Measurements from ENCODE around the gene CTRB1. TPM values are rescaled to one million over a fixed set of nuclear protein-coding genes. Genes with fewer than 3 reads are reported as not detected.

The CTRB1 gene
- total and polyA plus RNA-seq, 2 of the 8 experiments (the other 6 are each of a cell fraction or from before 2014, with no cell fraction given): not detected

DNA sequence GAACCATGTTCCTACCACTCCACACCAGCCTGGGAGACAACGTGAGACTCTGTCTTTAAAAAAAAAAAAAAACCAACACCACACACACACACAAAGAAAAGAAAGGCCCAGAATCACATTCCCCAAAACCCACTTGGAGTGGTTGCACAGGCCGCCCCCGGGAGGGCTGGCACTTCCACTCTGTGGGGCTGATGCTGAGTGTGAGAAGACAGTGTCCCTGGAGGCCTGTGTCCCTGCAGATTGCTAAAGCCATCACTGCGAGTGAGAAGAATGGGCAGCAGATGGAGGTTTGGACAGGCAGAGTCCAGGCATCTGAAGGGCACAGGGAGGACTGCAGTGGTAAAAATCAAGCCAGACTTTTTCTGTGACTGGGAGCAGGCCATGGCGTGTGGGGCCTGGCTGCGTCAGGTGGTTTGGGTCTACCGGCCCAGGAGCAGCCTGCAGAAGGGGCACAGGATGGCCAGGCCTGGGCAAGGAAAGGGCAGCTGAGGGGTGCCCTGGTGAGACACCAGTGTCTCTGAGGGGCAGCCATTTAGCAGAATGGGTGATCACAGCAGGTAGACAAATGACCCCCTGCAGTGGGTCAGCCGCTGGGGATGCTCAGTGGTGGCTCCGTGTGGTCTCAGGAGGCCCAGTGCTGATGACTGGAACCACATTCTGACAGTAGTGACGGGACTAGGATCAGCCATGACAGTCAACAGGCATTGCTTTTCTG is 24.9 kb upstream of the CTRB1 start:
- WGBS, 2 experiments (ENCODE audit: extremely low coverage in 1 of 2, insufficient coverage in 1 of 2, insufficient read length in 1 of 2, insufficient replicate concordance in 2 of 2, low coverage in 1 of 2, low lambda C conversion rate in 2 of 2, missing lambda C conversion rate in 1 of 2): 91% methylated on average over 10 of the region's 10 CpGs; no CpG with 5 or more reads in 1 of the 2 experiments
- TF ChIP-seq BRCA1 (IDR thresholded peaks at IDR 0.05; ENCODE audit: low read depth, low read length): no peak
- TF ChIP-seq TEAD4 (IDR thresholded peaks at IDR 0.05; ENCODE audit: low read depth, low read length): no peak
- TF ChIP-seq, protein P1, sequence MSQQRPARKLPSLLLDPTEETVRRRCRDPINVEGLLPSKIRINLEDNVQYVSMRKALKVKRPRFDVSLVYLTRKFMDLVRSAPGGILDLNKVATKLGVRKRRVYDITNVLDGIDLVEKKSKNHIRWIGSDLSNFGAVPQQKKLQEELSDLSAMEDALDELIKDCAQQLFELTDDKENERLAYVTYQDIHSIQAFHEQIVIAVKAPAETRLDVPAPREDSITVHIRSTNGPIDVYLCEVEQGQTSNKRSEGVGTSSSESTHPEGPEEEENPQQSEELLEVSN (IDR thresholded peaks at IDR 0.05): no peak
- TF ChIP-seq, protein P2, sequence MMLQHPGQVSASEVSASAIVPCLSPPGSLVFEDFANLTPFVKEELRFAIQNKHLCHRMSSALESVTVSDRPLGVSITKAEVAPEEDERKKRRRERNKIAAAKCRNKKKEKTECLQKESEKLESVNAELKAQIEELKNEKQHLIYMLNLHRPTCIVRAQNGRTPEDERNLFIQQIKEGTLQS (IDR thresholded peaks at IDR 0.05; ENCODE audit: insufficient read depth, low read depth, low read length): no peak
- TF ChIP-seq SP1 (IDR thresholded peaks at IDR 0.05; ENCODE audit: low read depth, low read length): no peak
- TF ChIP-seq SP2 (IDR thresholded peaks at IDR 0.05; ENCODE audit: low read length): no peak
- TF ChIP-seq TAF7 (optimal IDR thresholded peaks at IDR 0.05; ENCODE audit: borderline replicate concordance, low read depth, low read length): no peak
- TF ChIP-seq RFX5 (IDR thresholded peaks at IDR 0.05; ENCODE audit: borderline replicate concordance, low read depth, low read length): no peak
- no peak for TF ChIP-seq TCF12 (IDR thresholded peaks at IDR 0.05; ENCODE audit: low read depth, low read length)
- TF ChIP-seq KDM4A (IDR thresholded peaks at IDR 0.05; ENCODE audit: low read depth, low read length, severe bottlenecking): no peak
- TF ChIP-seq CTBP2 (IDR thresholded peaks at IDR 0.05; ENCODE audit: borderline replicate concordance, insufficient read depth, insufficient read length, low read length): no peak
- no peak for TF ChIP-seq GTF2F1 (IDR thresholded peaks at IDR 0.05; ENCODE audit: borderline replicate concordance, low read depth, low read length)
- no peak for TF ChIP-seq TBP (IDR thresholded peaks at IDR 0.05; ENCODE audit: low read depth, low read length)

More for the DNA sequence above, 24.9 kb upstream of the CTRB1 start:
- Histone ChIP-seq H3K14ac (ENCODE audit: insufficient read length) (no peak overlapping the region), H3K4me3 (ENCODE audit: extremely low read depth in 1 of 4, insufficient read depth in 2 of 4, low read depth in 3 of 4, low read length in 4 of 4) (no peak overlapping the region), H4K20me1 (replicated peaks in 1 of 2; ENCODE audit: control insufficient read depth in 1 of 2, insufficient read depth in 2 of 2, low read length in 2 of 2) (no peaks in the 10 kb centered on the region), H2BK20ac (ENCODE audit: low read length) (no peak overlapping the region), H3K27me3 (replicated peaks in 1 of 4; ENCODE audit: control insufficient read depth in 3 of 4, extremely low read depth in 1 of 4, insufficient read depth in 3 of 4, low read length in 3 of 4) (no peaks in the 10 kb centered on the region), H2BK15ac (ENCODE audit: low read length) (no peak overlapping the region), H3K23me2 (ENCODE audit: low read depth, low read length) (no peaks in the 10 kb centered on the region), H2BK12ac (ENCODE audit: low read depth, low read length) (no peak overlapping the region), H3K9me3 (ENCODE audit: insufficient read depth in 2 of 2, low read depth in 1 of 2, low read length in 1 of 2) (no peaks in the 10 kb centered on the region), H4K5ac (ENCODE audit: insufficient read length, low read depth, low read length) (no peak overlapping the region), H2AFZ (ENCODE audit: low read length) (no peak overlapping the region), H4K8ac (ENCODE audit: extremely low read depth, insufficient read depth, low read length) (no peak overlapping the region; the same call in 1 of the 2 replicates), H2AK5ac (ENCODE audit: low read depth, low read length) (no peak overlapping the region), H4K91ac (replicated peaks; ENCODE audit: insufficient read length, low read length) (no peak overlapping the region), H3K9ac (replicated peaks in 1 of 4; ENCODE audit: extremely low read depth in 1 of 4, low read depth in 3 of 4, low read length in 3 of 4) (no peak overlapping the region), H3K4me2 (ENCODE audit: insufficient read depth in 1 of 2, low read depth in 2 of 2, low read length in 2 of 2) (no peak overlapping the region), H3K23ac (ENCODE audit: insufficient read length) (no peak overlapping the region), H3K36me3 (ENCODE audit: control insufficient read depth in 2 of 4, insufficient read depth in 4 of 4, low read length in 3 of 4) (no peaks in the 10 kb centered on the region), H3K79me1 (ENCODE audit: low read depth, low read length) (no peaks in the 10 kb centered on the region), H3K18ac (ENCODE audit: extremely low read depth, low read length) (no peak overlapping the region), H3K79me2 (ENCODE audit: control insufficient read depth in 1 of 2, insufficient read depth in 2 of 2, low read length in 2 of 2) (no peaks in the 10 kb centered on the region), H2BK120ac (replicated peaks; ENCODE audit: low read depth, low read length) (no peak overlapping the region), H2BK5ac (ENCODE audit: low read depth, low read length) (no peak overlapping the region), H3K4me1 (replicated peaks in 1 of 4; ENCODE audit: control insufficient read depth in 3 of 4, insufficient read depth in 4 of 4, low read length in 3 of 4) (peaks cover 0 to 2% (median 0%) of the 10 kb centered on the region in 4 experiments; a peak in 3 of 7 replicates), H3K27ac (ENCODE audit: low read depth, low read length) (no peak overlapping the region), H3K56ac (replicated peaks; ENCODE audit: insufficient read length, low read depth, low read length) (no peak overlapping the region), H3K4ac (replicated peaks; ENCODE audit: insufficient read length, low read depth, low read length) (no peak overlapping the region)
- ChIA-PET CTCF (ENCODE audit: partially characterized antibody) (no interaction called here), POLR2A (ENCODE audit: partially characterized antibody) (no interaction called here)
- DNase-seq (ENCODE audit: low read depth in 1 of 2, low spot score in 2 of 2): no peak
- FAIRE-seq: no peak
